Smooth muscle cell (in vitro differentiated cells): ENCODE data around the gene CXorf65. TPM values are rescaled to one million over a fixed set of nuclear protein-coding genes. Genes with fewer than 3 reads are reported as not detected.

ENCODE experiments used
- DNase-seq: peaks from one replicate; lab custom pipeline; 2025; ENCODE audit not compliant: unreplicated experiment; lab: John Stamatoyannopoulos, UW
- H2AFZ ChIP-seq: fragments of 200-600 bp; sonication (generic); 2 replicates; pipeline ENCODE4 v1.6.0; 2016; ENCODE audit warnings: antibody characterized with exemption, low read depth, mild to moderate bottlenecking
- H3F3A ChIP-seq: fragments of 200-600 bp; sonication (generic); 2 replicates; pipeline ENCODE4 v1.6.0; 2017; ENCODE audit warnings: antibody characterized with exemption, low read depth
- H3K27ac ChIP-seq: fragments of 200-600 bp; sonication (generic); 2 replicates; pipeline ENCODE4 v1.5.1; 2016; ENCODE audit warnings: low read depth, mild to moderate bottlenecking
- H3K27me3 ChIP-seq: fragments of 200-600 bp; sonication (generic); 2 replicates; pipeline ENCODE4 v1.6.1; 2016; ENCODE audit warnings: low read depth, mild to moderate bottlenecking
- H3K36me3 ChIP-seq: fragments of 200-600 bp; sonication (generic); 2 replicates; pipeline ENCODE4 v1.5.1; 2016; ENCODE audit warnings: low read depth
- H3K4me1 ChIP-seq: fragments of 200-600 bp; sonication (generic); 2 replicates; pipeline ENCODE4 v1.5.1; 2016; ENCODE audit warnings: low read depth
- H3K4me2 ChIP-seq: fragments of 200-600 bp; sonication (generic); 2 replicates; pipeline ENCODE4 v1.6.0; 2016; ENCODE audit warnings: mild to moderate bottlenecking
- H3K4me3 ChIP-seq: fragments of 200-600 bp; sonication (generic); 2 replicates; pipeline ENCODE4 v1.5.1; 2016; ENCODE audit warnings: mild to moderate bottlenecking
- H3K79me2 ChIP-seq: fragments of 200-600 bp; sonication (generic); 2 replicates; pipeline ENCODE4 v1.6.0; 2016; ENCODE audit warnings: low read depth, mild to moderate bottlenecking
- H3K9ac ChIP-seq: fragments of 200-600 bp; sonication (generic); 2 replicates; pipeline ENCODE4 v1.6.0; 2016; ENCODE audit warnings: low read depth
- H3K9me3 ChIP-seq: fragments of 200-600 bp; sonication (generic); replicated peaks from 2 replicates; pipeline ENCODE4 v1.5.1; 2016; ENCODE audit warnings: low read depth
- H4K20me1 ChIP-seq: fragments of 200-600 bp; sonication (generic); 2 replicates; pipeline ENCODE4 v1.6.0; 2016; ENCODE audit warnings: low read depth
- WGBS: methylation state at CpG from one replicate; pipeline ENCODE4 v1.1.7; 2016; ENCODE audit warnings: low lambda C conversion rate; 5-methylcytosine and 5-hydroxymethylcytosine counted together
- polyA plus RNA-seq: library from polyadenylated mRNA; unstranded; fragments of >200 nt; fragmentation: Nextera tagmentation; extraction: Ambion mirVana; gene quantifications from 2 replicates; pipeline ENCODE4 v1.2.1, GENCODE V29; 2016
- total RNA-seq: library from RNA; depleted of rRNA; stranded (reverse); fragments of >200 nt; gene quantifications from 2 replicates; pipeline ENCODE4 v1.2.3, GENCODE V29; 2014
- TF ChIP-seq, protein P1 (sequence below): fragments of 200-600 bp; sonication (generic); IDR thresholded peaks from 2 replicates; pipeline ENCODE4 v1.5.1; 2017; ENCODE audit warnings: borderline replicate concordance, mild to moderate bottlenecking, antibody characterized with exemption; ENCODE audit not compliant: insufficient read depth, poor library complexity, severe bottlenecking

The CXorf65 gene
- total and polyA plus RNA-seq, 2 experiments from 2014 or later, result not detected

DNA sequence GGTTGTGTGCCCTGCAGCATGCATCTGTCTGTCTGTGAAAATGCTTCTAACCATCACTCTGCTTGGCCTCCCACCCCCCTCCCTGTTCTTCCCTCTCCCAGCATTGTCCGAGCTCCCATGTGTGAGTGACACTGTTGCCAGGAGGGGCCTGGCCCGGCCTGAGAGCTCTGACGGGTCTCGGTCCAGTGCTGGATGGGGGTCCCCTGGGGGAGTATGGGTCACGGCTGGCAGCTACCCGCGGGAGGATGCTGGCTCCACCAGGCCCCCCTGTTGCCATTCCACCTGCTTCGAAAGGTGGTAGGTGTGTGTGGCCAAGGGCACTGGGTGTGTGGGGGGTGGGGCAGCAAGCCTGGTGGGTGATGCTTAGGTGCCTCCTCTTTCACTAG lies 41.7 kb upstream of the CXorf65 start:
- Histone ChIP-seq H4K20me1 (no peaks in the 10 kb centered on the region), H3K9ac (no peak overlapping the region), H3K4me1 (no peaks in the 10 kb centered on the region), H3K9me3 (no peaks in the 10 kb centered on the region), H3F3A (no peaks in the 10 kb centered on the region), H3K36me3 (no peaks in the 10 kb centered on the region), H3K27ac (no peak overlapping the region), H3K27me3 (no peaks in the 10 kb centered on the region), H3K79me2 (no peaks in the 10 kb centered on the region), H3K4me2 (no peak overlapping the region), H2AFZ (no peak overlapping the region), H3K4me3 (no peak overlapping the region)
- TF ChIP-seq, protein P1, sequence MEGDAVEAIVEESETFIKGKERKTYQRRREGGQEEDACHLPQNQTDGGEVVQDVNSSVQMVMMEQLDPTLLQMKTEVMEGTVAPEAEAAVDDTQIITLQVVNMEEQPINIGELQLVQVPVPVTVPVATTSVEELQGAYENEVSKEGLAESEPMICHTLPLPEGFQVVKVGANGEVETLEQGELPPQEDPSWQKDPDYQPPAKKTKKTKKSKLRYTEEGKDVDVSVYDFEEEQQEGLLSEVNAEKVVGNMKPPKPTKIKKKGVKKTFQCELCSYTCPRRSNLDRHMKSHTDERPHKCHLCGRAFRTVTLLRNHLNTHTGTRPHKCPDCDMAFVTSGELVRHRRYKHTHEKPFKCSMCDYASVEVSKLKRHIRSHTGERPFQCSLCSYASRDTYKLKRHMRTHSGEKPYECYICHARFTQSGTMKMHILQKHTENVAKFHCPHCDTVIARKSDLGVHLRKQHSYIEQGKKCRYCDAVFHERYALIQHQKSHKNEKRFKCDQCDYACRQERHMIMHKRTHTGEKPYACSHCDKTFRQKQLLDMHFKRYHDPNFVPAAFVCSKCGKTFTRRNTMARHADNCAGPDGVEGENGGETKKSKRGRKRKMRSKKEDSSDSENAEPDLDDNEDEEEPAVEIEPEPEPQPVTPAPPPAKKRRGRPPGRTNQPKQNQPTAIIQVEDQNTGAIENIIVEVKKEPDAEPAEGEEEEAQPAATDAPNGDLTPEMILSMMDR, result no peak
- no peak for DNase-seq
- 93% methylated on average over 8 of the region's 8 CpGs for WGBS

DNA sequence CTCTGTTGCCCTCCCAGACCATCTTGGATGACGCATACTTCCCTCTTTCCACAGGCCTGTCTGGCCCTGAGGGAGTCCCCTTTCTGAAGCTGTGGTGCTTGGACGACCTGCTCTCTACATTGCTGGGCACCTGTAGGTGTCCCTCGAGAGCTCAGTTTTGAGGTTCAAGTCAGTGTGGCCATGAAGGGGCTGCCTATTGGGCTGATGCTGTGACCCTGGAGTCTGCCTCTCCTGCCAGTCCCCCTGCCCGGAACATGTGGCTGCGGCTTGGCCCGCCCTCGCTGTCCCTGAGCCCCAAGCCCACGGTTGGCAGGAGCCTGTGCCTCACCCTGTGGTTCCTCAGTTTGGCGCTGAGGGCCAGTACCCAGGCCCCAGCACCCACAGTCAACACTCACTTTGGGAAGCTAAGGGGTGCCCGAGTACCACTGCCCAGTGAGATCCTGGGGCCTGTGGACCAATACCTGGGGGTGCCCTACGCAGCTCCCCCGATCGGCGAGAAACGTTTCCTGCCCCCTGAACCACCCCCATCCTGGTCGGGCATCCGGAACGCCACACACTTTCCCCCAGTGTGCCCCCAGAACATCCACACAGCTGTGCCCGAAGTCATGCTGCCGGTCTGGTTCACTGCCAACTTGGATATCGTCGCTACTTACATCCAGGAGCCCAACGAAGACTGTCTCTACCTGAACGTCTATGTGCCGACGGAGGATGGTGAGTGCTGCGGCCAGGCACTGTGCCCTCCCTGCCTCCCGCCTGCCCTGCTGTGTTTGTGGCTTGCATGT lies 41.1 kb upstream of the CXorf65 start:
- Histone ChIP-seq H3K4me3 (no peak overlapping the region), H3K4me2 (no peak overlapping the region), H3K4me1 (no peaks in the 10 kb centered on the region), H4K20me1 (no peaks in the 10 kb centered on the region), H3K9me3 (no peaks in the 10 kb centered on the region), H3K36me3 (no peaks in the 10 kb centered on the region), H2AFZ (no peak overlapping the region), H3K27ac (no peak overlapping the region), H3K79me2 (no peaks in the 10 kb centered on the region), H3K27me3 (no peaks in the 10 kb centered on the region), H3F3A (no peaks in the 10 kb centered on the region), H3K9ac (no peak overlapping the region)
- no peak for DNase-seq
- TF ChIP-seq, protein P1, result no peak
- 93% methylated on average over 22 of the region's 28 CpGs for WGBS

DNA sequence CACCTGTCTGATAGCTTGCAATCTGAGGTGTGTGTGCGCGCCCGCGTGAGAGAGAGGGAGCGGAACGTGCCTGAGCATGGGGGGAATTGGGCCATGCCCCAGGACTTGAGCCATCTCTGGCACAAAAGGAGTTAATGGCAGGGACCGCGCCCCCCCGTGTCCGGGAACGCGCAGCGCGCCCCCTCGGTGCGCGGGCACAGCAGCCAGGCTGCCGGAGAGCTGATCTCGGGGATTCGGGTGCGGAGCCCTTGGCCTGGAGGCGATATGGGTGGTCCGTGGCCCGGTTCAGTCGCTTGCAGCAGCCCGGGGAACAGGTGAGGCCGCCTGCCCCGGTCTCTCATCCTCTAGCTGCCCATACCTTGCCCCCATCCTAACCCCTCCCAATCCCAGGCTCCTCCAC lies 38.1 kb upstream of the CXorf65 start, which contains the start of gene NLGN3:
NLGN3 (plus strand) TSS at position 191 of the 400 bp plus-strand sequence. CDS start 2,909 bp downstream, outside the sequence.
- 61% methylated on average over 25 of the region's 28 CpGs for WGBS
- no peaks in the 10 kb centered on the region for H3K9me3 ChIP-seq
- no peaks in the 10 kb centered on the region for H3K79me2 ChIP-seq
- no peaks in the 10 kb centered on the region for H4K20me1 ChIP-seq
- TF ChIP-seq, protein P1, result no peak
- H2AFZ ChIP-seq, result no peak within 1 kb of the TSS
- no peak within 1 kb of the TSS for H3K27ac ChIP-seq
- H3K36me3 ChIP-seq, result no peaks in the 10 kb centered on the region
- H3K4me3 ChIP-seq, result peak within 1 kb of the TSS; percentile 40
- H3F3A ChIP-seq, result no peaks in the 10 kb centered on the region
- H3K4me2 ChIP-seq, result peak within 1 kb of the TSS; percentile 76
- no peak within 1 kb of the TSS for H3K9ac ChIP-seq
- no peaks in the 10 kb centered on the region for H3K4me1 ChIP-seq
- no peaks in the 10 kb centered on the region for H3K27me3 ChIP-seq
- no peak for DNase-seq

DNA sequence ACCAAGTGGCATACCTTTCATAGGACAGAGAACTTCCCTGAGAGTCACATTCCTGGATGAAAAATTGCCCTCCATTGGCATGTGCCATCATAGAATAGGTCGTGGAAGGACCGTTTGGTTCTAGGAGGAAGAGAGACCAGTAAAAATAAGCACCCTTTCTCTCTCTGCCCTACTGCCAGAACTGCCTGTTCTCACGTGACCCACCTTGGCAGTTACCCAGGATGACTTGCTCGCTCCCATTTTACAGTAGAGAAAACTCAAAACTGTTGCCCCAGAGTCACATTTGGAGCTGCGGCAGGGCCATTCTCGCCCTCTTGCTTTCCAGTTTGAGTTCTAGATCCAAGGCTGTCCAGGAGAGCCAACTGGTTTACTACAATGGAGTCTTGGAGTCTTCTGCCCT lies 37.0 kb upstream of the CXorf65 start:
- Histone ChIP-seq H3F3A (no peaks in the 10 kb centered on the region), H3K27ac (no peak overlapping the region), H3K4me2 (no peak overlapping the region), H3K9me3 (no peaks in the 10 kb centered on the region), H4K20me1 (no peaks in the 10 kb centered on the region), H3K4me1 (no peaks in the 10 kb centered on the region), H3K27me3 (no peaks in the 10 kb centered on the region), H3K4me3 (no peak overlapping the region), H2AFZ (no peak overlapping the region), H3K36me3 (no peaks in the 10 kb centered on the region), H3K79me2 (no peaks in the 10 kb centered on the region), H3K9ac (no peak overlapping the region)
- TF ChIP-seq, protein P1, result no peak
- WGBS, result 81% methylated on average over 6 of the region's 6 CpGs
- DNase-seq, result no peak
